HUES48 (cell line): ENCODE data around the gene TOR1B.
"Not testable (repeated sequence)": the region's sequence is repeated elsewhere in the genome, so short reads cannot be mapped to it uniquely, and the experiment has no call there.

Experiments used
- H3K27ac ChIP-seq: one replicate; pipeline ENCODE4 v1.7.0; 2013; ENCODE audit warnings: low read depth, low read length, inconsistent platforms
- H3K27me3 ChIP-seq: 2 replicates; pipeline ENCODE4 v1.6.1; 2013; ENCODE audit warnings: mild to moderate bottlenecking, low read length; ENCODE audit not compliant: control insufficient read depth, insufficient read depth
- H3K36me3 ChIP-seq: 2 replicates; pipeline ENCODE4 v1.6.1; 2013; ENCODE audit warnings: low read length; ENCODE audit not compliant: control insufficient read depth, insufficient read depth
- H3K4me1 ChIP-seq: 2 replicates; pipeline ENCODE4 v1.6.1; 2013; ENCODE audit warnings: mild to moderate bottlenecking, low read length; ENCODE audit not compliant: control insufficient read depth, insufficient read depth
- H3K4me3 ChIP-seq: 2 replicates; pipeline ENCODE4 v1.5.1; 2013; ENCODE audit warnings: mild to moderate bottlenecking, low read depth, low read length
- H3K9ac ChIP-seq: 2 replicates; pipeline ENCODE4 v1.6.1; 2013; ENCODE audit warnings: mild to moderate bottlenecking, low read depth, low read length, moderate library complexity
- H3K9me3 ChIP-seq: 2 replicates; pipeline ENCODE4 v1.6.1; 2013; ENCODE audit warnings: low read length; ENCODE audit not compliant: control insufficient read depth, insufficient read depth

Gene TOR1B, protein sequence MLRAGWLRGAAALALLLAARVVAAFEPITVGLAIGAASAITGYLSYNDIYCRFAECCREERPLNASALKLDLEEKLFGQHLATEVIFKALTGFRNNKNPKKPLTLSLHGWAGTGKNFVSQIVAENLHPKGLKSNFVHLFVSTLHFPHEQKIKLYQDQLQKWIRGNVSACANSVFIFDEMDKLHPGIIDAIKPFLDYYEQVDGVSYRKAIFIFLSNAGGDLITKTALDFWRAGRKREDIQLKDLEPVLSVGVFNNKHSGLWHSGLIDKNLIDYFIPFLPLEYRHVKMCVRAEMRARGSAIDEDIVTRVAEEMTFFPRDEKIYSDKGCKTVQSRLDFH

DNA sequence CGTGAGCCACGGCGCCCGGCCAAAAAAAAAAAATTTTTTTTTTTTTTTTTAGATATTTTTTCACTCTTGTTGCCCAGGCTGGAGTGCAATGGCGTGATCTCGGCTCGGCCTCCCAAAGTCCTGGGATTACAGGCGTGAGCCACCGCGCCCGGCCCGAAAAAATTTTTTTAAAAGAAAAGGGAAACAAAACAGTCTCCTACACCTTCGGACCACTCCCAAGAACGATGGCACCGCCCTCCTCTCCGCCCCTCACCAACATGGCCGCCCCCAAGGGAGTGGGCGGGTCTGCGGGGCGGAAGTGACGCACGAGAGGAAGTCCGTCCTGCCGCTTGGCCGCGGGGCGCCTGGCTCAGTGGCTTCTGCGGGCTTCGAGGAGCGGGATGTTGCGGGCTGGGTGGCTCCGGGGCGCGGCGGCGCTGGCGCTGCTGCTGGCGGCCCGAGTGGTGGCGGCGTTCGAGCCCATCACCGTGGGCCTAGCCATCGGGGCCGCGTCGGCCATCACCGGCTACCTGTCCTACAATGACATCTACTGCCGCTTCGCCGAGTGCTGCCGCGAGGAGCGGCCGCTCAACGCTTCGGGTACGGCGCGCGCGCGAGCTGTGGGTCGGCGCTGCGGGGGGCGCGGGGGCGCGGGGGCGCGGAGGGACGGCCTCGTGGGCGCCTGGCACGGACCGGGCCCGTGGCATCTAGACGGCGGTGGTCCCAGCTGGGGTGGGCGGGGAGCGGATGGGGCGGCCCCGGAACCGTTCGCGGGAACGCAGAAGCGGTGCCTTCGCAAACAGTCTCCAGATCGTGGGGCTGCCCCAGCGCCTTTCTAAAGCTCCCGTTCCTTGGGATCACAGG lies at the start of gene TOR1B:
TOR1B (plus strand) TSS at position 352 of the 843 bp plus-strand sequence; CDS start at position 381, 29 bp downstream.
- peak within 1 kb of the TSS; percentile 97 for H3K4me3 ChIP-seq
- H3K4me1 ChIP-seq: peaks cover 6% of the 10 kb centered on the region; the same call in 1 of the 2 replicates
- H3K9ac ChIP-seq: no peak within 1 kb of the TSS; the same call in 1 of the 2 replicates
- H3K27ac ChIP-seq: peak within 1 kb of the TSS; percentile 42
- peaks cover 18% of the 10 kb centered on the region for H3K36me3 ChIP-seq
- no peaks in the 10 kb centered on the region for H3K9me3 ChIP-seq
- H3K27me3 ChIP-seq: no peaks in the 10 kb centered on the region

DNA sequence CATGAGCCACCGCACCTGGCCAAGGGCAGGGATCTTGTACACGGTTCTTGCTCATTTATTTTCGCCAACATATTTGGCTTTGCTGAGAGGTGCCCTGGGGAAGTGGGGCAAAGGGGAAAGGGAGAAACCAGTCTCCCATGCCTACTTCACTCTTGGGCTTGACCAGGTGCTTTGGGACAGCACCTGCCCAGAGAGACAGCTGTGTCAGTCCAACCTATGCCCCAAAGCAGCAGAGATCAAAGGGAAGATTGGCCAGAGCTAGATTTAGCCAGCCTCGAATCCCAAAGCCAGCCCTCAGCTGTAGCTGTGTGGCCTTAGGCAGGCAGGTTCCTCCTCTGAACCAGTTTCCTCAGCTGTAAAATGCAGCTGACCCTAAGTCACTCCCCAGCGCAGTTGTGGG lies 47.8 kb upstream of the TOR1B start:
- Histone ChIP-seq H3K27ac (no peak overlapping the region), H3K4me3 (no peak overlapping the region), H3K27me3 (no peaks in the 10 kb centered on the region), H3K4me1 (peaks cover 10% of the 10 kb centered on the region; the same call in 1 of the 2 replicates), H3K9me3 (no peaks in the 10 kb centered on the region), H3K9ac (no peak overlapping the region), H3K36me3 (no peaks in the 10 kb centered on the region)

DNA sequence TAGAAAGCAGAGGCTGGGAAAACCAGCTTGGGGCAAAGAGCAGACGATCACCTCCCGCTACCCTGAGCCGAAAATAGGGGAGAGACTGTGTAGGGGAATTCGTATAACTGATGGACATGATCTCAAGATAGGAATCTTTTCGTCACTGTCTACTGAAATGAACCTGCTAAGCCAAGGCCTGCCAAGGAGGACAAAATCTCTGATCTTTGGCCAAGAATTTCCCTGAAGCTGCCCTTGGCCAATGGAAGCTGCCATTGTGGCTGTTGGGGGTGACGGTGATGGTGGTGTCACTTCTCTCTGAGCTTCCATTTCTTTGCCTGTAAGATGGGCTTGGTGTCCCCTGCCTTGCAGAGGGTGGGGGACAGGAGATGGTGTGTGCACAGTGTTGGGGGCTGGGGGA lies 46.8 kb upstream of the TOR1B start:
- Histone ChIP-seq H3K27me3 (no peaks in the 10 kb centered on the region), H3K4me1 (peaks cover 10% of the 10 kb centered on the region; the same call in 1 of the 2 replicates), H3K9ac (no peak overlapping the region)

DNA sequence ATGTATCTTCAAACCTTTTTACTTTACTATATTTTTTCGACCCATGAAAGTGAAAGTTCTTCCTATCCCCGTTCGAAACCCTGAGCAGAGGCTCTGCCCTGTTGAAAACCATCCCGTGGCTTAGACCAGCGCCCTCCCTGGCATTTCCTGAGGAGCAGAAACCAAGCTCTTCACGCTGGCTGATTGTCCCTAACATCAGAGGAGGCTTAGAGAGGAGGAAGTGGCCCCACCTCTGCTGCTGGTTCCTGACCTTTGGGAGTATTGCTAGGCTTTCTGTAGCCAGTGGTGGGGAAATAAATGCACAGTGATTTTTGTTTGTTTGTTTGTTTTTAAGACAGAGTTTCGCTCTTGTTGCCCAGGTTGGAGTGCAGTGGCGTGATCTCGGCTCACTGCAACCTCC lies 45.9 kb upstream of the TOR1B start:
- Histone ChIP-seq H3K9ac (no peak overlapping the region), H3K4me3 (no peak overlapping the region), H3K4me1 (peaks cover 13% of the 10 kb centered on the region; the same call in 1 of the 2 replicates), H3K9me3 (no peaks in the 10 kb centered on the region), H3K27ac (no peak overlapping the region), H3K27me3 (no peaks in the 10 kb centered on the region), H3K36me3 (no peaks in the 10 kb centered on the region)

More for the DNA sequence above, 46.8 kb upstream of the TOR1B start:
- Histone ChIP-seq H3K36me3 (no peaks in the 10 kb centered on the region), H3K9me3 (no peaks in the 10 kb centered on the region), H3K27ac (no peak overlapping the region), H3K4me3 (no peak overlapping the region)

DNA sequence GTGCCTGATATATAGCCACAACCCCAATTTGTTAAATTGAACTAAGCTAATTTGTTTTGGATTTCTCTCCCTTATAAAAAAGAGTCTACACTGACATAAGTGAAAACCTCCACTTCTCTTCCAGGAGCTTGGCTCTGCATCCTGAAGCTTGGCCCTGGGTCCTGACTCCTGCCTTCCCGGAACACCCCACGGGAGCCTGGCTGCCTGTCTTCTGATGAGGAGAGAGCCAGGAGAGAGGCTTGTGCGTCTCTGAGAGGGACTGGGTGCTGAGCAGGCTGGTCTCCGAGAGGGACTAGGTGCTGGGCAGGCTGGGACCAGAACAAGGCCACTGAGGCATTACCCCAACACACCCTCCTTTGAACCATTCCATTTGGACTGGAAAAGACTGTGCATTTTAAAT lies 43.7 kb upstream of the TOR1B start:
- Histone ChIP-seq H3K4me1 (0 out of 2 replicates have a peak, but pooled peaks cover 4% of the 10 kb centered on the region), H3K27ac (no peak overlapping the region), H3K27me3 (no peaks in the 10 kb centered on the region), H3K9me3 (no peaks in the 10 kb centered on the region), H3K9ac (no peak overlapping the region), H3K4me3 (no peak overlapping the region), H3K36me3 (no peaks in the 10 kb centered on the region)

DNA sequence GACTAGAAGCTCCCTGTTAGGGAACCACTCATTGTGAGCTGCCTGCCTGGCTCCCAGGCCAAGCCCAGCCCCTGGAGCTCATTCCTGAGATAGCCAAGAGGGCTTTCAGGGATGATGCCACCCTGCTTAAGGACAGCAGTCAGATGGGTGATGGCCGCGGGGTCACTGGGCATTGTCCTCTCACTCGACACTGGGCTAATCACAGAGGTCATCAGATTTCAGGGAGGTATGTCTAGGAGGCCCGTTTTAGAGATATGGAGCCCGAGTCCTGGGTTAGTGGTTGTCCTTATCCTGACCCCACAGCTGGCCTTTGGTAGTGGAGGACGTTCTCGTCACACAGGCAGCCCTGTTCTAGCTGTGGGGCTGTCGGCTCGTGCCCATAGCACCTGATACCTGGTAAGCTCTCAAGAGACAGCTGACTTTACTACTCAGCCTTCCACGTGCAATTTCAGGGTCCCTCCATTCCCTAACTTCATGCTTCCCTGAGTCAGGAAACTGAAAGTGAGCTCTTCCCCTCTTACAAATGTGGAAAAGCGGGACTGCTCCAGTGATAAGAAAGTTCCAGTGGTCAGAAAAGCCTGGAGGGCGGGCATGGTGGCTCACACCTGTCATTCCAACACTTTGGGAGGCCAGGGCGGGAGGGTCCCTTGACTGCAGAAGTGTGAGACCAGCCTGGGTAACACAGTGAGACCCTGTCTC lies 43.0 kb upstream of the TOR1B start:
- Histone ChIP-seq H3K4me1 (0 out of 2 replicates have a peak, but pooled peaks cover 4% of the 10 kb centered on the region), H3K36me3 (no peaks in the 10 kb centered on the region), H3K9me3 (no peaks in the 10 kb centered on the region), H3K9ac (no peak overlapping the region), H3K4me3 (no peak overlapping the region), H3K27ac (no peak overlapping the region), H3K27me3 (no peaks in the 10 kb centered on the region)

DNA sequence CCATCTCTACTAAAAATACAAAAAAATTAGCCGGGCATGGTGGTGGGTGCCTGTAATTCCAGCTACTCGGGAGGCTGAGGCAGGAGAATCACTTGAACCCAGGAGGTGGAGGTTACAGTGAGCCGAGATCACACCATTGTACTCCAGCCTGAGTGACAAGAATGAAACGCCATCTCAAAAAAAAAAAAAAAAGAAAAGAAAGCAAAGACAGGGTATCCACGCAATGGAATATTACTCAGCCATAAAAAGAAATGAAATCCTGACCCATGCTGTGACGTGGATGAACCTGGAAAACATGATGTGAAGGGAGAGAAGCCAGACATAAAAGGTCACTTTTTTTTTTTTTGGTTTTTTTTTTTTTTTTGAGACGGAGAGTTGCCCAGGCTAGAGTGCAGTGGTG lies 42.2 kb upstream of the TOR1B start:
- H3K4me1 ChIP-seq, H3K27ac ChIP-seq, H3K27me3 ChIP-seq, H3K9me3 ChIP-seq, H3K36me3 ChIP-seq, H3K4me3 ChIP-seq, H3K9ac ChIP-seq: not testable (repeated sequence)

DNA sequence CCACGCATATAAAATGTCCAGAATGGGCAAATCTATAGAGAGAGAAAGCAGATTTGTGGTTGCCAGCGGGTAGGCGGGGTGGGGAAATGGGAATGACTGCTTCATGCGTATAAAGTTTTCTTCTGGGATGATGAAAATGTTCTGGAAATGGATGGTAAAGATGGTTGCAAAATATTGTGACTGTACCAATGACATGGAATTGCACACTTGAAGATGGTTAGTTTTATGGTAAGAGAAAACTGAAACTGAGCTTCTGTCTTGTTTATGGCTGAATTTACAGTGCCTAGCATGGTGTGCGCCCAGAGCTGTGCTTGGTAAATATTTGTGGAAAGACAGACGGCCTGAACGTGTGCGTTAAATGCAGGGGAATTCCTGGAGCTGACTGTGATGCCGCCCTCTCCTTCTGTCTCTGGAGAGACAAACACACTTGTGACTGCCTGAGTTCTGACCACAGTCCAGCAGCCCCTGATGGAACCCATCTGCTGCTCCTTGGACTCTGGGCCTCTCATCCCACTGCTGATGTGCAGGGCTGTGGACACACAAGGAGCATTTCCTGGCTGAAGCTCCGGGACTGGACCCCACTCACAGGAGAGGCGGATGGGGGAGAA lies 41.6 kb upstream of the TOR1B start:
- Histone ChIP-seq H3K27ac (no peak overlapping the region), H3K4me1 (0 out of 2 replicates have a peak, but pooled peaks cover 4% of the 10 kb centered on the region), H3K36me3 (no peaks in the 10 kb centered on the region), H3K27me3 (no peaks in the 10 kb centered on the region), H3K9ac (no peak overlapping the region), H3K4me3 (no peak overlapping the region), H3K9me3 (no peaks in the 10 kb centered on the region)

DNA sequence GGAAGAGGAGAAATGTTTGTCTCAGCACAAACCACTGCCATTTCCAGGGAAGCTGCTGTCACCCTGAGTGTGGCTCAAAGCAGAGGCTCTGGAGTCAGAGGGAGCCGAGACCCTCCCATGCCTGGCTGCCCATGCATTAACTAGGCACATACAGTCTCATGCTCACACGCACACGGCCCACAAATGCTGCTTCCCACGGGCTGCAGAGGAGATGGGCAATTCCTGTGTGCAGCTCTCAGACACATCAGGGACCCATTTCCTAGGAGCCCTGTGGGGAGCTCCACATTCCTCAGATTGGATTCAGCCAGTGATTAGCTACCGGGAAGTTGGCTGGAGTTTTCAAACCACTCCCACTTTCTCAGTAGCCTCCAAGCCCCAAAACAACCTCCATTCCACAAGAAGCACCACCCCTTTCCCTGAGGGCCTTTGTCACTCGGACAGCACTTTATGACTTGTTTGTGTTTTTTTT lies 41.0 kb upstream of the TOR1B start:
- Histone ChIP-seq H3K9me3 (no peaks in the 10 kb centered on the region), H3K27me3 (no peaks in the 10 kb centered on the region), H3K9ac (no peak overlapping the region), H3K27ac (no peak overlapping the region), H3K4me1 (0 out of 2 replicates have a peak, but pooled peaks cover 4% of the 10 kb centered on the region), H3K36me3 (no peaks in the 10 kb centered on the region), H3K4me3 (no peak overlapping the region)

DNA sequence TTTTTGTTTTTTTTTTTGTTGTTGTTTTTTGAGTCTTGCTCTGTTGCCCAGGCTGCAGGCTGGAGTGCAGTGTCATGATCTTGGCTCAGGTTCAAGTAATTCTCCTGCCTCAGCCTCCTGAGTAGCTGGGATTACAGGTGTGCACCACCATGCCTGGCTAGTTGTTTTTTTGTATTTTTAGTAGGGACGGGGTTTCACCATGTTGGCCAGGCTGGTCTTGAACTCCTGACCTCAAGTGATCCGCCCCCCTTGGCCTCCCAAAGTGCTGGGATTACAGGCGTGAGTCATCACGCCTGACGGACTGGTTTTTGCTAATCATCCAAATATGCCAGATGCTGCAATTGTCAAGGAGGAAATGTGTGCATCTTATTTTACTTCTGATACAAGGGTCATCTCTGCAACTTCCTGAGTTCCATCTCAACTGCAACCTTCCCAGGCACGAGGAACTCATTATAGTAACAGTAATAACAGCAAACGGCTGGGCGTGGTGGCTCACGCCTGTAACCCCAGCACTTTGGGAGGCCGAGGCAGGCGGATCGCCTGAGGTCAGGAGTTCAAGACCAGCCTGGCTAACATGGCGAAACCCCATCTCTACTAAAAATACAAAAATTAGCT lies 40.5 kb upstream of the TOR1B start:
- H3K27me3 ChIP-seq, H3K9me3 ChIP-seq, H3K36me3 ChIP-seq, H3K27ac ChIP-seq, H3K4me3 ChIP-seq, H3K9ac ChIP-seq, H3K4me1 ChIP-seq: not testable (repeated sequence)
